Measurements from ENCODE around the gene EFNA3.

The EFNA3 gene

GRCh38 chr1:155078469-155079209 lies at the start of gene EFNA3:
Gene EFNA3, plus strand, starts transcription at chr1:155078837. Its CDS starts 105 bp downstream, at chr1:155078942.
- no peak for FAIRE-seq

- no peak for FAIRE-seq
These were observed 49.0 kb upstream of the EFNA3 start for GRCh38 chr1:155029513-155030242.

DNA sequence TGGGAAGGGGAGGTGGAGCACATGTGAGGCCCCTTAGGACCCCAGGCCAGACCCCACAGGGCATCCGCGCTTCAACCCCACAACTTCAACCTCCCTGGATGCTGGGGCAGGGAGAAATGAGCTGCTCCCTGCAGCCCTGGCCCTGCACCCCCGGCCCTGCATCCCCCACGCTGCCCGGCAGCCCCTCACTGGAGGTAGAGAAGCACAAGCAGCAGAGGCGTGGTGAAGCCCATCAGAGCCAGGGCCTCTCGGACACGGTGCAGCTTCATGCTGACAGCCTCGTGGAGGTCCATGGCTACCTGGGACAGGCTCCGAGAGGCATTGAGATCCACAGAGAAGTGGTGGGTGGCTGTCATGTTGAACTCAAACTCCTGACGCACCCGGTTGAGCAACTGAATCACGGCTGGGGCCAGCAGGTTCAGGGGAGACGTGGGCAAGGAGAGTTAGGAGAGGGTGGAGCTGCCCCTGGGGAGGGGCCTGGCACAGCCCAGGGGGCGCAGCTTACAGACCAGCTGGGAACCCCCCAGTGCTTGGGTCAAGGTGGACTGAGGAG lies 48.3 kb upstream of the EFNA3 start:
- no peak for FAIRE-seq

DNA sequence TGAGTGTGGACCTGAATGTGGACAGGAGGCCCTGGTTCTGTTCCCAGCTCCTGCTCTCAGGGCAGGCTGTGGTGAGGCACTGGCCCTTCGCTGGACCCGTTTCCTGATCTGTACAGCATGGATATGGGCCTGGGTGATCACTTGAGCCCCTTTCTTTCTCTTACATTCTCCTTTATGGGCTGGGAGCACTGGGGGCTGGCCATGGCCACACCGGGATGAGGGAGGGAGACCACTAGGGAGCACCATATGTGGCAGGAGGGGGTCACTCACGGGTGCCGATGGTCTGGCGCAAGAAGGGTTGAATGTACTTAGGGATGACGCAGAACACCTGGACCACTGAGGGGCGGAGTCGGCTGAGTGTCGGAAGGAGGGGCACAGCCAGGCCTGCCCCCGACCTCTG lies 47.7 kb upstream of the EFNA3 start:
- FAIRE-seq: no peak

DNA sequence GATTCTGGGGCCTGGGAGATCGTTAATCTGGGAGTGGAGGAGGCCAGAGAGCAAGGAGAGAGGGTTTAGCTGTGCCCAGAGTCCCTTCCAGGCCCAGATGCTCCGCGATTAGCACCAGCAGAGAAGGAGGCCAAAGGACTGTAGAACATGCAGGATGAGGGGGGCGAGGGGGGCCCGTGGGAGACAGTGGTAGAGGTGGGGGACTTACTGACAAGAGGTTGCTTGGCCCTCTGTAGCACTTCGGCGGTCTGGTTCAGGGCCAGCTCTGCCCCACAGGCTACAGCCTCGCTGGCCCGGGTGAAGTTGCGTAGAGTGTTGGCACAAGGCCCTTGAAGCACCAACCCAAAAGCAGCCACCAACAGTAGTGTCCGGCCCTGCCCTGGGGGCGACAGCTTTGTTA lies 45.8 kb upstream of the EFNA3 start:
- no peak for FAIRE-seq

DNA sequence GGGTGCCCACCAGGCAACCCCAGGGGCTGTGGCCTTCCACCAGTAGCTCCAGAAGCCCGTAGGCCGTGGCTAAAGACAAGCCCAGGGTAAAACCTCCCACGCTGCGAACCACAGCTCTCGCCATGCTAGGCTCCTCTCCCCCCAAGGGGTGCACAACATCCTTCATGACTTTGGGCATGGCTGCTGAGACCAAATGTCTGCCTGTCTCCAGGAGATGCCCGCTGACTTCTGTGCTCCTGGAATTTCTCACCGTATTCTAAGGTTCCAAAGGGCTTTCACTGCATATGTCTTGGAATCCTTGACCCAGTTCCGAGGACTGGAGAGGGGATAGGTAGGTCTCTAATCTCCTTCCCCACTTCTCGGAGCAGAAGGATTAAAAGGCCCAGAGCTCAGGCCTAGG lies 45.1 kb upstream of the EFNA3 start, which contains the start of the genes DCST1 and DCST2:
DCST1 (plus strand) TSS at position 301 of the 400 bp plus-strand sequence. CDS start 213 bp downstream, outside the sequence.
DCST2 (minus strand) TSS at position 258 of the 400 bp plus-strand sequence; CDS start at position 178, 80 bp downstream.
- FAIRE-seq: no peak

DNA sequence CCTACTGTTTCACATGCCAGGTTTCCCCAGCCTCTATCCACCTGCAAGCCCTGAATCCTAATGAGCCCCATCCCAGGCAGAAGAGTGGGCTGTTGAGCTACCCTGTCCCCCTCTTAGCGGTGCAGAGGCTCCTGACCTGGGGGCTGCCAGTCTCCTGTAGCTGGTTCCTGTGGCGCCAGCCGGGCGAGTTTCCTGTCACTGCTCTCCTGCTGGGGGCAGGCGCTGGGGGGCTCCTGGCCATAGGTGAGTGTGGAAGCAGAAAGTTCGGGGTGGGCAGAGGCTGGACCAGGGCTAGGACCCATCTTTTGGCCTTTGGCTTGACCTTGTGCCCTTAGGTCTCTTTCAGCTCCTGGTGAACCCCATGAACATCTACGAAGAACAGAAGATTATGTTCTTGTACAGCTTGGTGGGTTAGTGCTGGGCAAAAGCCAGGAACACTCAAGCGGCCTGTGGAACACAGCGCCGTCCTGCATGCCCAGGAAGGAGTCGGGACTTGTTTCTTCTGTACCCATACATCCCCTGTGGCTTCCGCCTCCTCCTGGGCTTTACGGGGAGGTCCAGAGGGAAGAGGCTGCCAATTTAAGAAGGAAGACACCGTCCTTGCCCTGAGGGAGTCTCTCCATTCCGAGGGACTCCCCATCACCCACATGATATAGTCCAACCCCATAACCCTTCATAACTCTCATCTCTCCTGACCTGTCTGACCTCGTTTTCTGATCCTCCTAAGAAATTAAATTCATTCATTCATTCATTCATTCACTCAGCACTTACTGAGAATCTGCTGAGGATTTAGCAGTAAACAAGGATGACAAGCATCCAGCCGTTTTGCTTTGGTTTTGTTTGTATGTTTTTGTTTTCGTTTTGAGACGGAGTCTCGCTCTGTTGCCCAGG lies 44.1 kb upstream of the EFNA3 start:
- no peak for FAIRE-seq

DNA sequence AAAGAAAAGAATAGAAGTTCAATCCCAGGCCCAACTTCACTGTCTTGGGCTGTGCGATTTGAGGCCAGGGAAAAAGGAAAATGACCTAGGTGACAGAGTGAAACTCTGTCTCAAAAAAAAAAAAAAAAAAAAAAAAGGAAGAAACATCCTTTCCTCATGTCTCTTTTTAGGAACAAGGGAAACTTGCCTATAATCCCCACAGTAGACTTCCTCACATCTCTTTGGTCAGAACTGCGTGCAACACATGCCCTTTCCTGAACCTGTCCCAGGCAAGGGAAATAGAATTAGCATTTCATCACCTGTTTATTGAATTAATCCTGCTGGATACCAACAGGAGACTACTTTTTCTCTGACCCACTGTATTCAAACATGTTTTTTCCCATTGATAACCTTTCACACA lies 42.7 kb upstream of the EFNA3 start:
- no peak for FAIRE-seq

DNA sequence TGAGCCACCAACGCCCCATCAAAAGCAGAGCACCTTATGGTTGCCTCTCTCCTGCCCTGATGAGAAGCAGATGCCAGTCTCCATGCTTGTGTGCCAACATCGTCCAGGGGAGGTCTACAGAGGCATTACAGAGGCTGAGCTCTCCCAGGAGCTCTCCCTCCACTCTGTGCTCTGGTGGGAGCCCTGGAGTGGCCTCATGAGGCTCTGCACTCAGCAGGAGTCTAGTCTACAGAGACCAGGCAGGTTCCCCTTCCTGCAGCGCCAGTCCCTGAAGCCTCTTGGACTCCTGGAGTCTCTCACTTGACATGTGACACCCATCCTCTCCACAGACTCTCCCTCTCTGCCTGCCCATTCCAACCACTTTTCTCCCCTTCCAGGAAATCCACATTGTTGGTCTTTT lies 41.6 kb upstream of the EFNA3 start:
- no peak for FAIRE-seq

DNA sequence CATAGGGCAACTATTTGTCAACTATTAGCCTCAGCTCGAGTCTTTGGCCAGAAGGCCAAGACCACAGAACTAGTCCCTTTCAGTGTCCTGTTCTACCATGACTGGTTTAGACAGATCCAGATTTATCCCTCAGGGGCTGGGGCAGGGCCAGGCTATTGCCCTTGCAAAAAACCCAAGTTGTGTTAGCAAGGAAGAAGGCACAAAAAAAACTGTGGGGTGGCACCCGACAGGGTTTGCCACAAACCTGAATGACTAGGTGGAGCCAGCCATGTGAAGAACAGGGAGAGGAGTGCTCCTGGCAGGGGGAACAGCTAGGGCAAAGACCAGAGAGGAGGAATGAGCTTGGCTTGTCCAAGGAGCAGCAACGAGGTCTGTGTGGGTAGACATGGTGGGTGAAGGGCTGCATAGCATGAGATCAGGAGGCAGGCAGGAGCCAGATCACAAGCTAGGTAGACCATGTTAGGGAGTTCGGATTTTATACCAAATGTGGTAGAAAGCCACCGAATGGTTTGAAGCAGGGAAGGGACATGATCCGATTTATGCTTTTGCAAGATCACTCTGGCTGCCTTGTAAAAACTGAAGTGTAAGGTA lies 40.7 kb upstream of the EFNA3 start:
- no peak for FAIRE-seq

DNA sequence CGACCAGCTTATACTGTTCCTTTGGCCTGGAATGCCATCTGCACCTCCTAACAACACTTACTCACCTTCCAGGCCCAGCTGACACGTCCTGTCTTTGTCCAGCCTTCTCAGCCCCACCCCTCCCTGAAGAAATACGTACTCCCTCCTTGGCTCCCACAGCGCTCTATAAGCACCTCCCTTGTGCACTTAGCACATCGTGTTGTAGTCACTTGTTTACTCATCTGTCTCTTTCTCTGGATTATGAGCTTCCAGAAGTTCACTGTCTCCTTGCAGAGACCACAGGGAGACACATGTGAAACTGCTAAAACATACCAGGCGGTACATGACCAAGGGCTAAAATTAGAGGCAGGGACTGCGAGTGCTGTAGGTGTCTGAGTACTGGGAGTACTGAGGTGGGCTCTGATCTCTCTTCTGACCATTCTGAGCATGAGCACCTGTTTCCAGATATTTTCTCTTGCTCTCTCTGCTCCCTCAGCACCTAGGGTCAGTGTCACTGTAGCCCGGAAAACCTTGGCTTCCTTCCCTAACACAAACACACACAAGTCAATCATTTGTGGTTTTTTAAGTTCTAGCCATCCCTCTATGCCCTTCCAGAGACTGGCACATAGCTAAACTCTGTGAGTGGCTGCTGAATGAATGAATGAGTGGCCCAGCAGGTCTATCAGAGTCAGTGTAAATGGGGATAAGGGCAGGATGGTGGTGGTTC lies 39.9 kb upstream of the EFNA3 start:
- FAIRE-seq: no peak

GRCh38 chr1:155039308-155039669 lies 39.3 kb upstream of the EFNA3 start:
- no peak for FAIRE-seq

DNA sequence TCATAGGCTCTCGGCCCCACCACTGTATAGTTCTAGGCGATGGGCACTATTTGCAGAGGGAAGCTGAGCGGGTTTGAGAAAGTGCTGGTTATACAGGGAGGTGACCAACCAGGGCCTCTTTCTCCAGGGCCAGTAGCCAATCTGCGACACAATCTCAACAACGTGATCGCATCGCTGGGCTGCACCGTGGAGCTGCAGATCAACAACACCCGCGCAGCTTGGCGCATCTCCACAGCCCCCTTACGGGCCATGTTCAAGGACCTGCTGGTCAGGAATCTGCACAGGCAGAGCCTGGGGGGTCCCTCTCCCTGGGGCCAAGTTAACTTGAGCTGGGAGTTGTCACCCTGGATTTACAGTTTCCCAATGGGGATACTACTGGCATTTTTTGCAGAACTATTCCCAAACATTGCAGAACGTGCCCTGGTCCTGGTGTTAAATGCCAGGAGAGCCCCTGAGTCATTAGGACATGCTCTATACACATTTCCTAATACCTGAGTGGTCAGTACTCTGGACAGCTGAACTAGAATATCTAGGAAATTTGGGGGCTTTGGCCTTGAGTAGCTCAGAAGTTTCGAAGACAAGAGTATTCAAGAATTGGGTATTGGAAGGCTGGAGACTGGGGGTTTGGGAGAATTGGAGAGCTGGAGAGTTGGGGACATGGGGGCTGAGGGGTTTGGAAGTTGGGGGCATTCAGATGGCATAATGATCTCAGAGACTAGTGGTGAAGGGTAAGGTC lies 38.1 kb upstream of the EFNA3 start:
- FAIRE-seq: no peak

- FAIRE-seq: no peak
These were observed 35.8 kb upstream of the EFNA3 start for GRCh38 chr1:155042789-155043188.

GRCh38 chr1:155043301-155043702 lies 35.3 kb upstream of the EFNA3 start:
- FAIRE-seq: no peak

- FAIRE-seq: no peak
These were observed 34.8 kb upstream of the EFNA3 start for GRCh38 chr1:155043793-155044192.

GRCh38 chr1:155044365-155044764 lies 34.3 kb upstream of the EFNA3 start:
- FAIRE-seq: no peak

DNA sequence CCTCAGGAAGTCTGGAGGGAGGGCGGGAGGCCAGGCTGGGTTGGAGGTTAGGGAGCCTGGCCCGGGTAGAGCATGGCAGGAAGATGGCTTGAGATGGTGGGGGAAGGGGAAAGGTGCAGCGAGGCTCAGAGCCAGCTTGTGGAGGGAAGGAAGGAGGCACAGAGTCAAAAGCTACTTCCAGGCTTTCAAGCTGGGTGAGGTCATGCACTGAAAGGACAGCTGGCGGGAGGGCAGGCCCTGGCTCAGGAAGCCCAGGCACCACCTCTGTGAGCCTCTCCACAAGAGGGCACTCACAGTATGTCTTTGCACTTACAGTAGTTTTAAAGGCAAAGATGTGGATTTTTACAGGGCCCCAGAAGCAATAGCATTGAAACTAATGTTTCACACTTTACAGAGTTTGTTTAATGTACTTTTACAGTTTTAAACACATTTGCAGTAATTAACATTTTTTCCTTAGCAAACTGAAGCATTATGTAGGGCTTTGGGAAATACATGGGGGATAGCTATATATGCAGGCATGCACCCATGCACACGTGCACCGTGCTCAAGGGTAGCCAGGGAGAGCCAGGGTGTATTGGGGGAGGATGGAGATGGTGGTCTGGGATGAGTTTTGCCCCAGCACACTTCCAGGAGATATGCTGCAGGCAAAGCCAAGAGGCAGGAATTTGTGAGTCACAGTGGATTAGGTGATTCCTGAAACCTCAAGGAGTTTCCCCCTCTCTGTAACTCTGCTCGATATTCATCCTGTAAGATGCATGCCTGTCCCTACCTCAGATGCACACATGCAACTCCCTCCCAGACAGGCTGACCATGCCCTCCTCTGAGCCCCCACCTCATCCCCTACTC lies 33.6 kb upstream of the EFNA3 start:
- peak; percentile 68 for FAIRE-seq

DNA sequence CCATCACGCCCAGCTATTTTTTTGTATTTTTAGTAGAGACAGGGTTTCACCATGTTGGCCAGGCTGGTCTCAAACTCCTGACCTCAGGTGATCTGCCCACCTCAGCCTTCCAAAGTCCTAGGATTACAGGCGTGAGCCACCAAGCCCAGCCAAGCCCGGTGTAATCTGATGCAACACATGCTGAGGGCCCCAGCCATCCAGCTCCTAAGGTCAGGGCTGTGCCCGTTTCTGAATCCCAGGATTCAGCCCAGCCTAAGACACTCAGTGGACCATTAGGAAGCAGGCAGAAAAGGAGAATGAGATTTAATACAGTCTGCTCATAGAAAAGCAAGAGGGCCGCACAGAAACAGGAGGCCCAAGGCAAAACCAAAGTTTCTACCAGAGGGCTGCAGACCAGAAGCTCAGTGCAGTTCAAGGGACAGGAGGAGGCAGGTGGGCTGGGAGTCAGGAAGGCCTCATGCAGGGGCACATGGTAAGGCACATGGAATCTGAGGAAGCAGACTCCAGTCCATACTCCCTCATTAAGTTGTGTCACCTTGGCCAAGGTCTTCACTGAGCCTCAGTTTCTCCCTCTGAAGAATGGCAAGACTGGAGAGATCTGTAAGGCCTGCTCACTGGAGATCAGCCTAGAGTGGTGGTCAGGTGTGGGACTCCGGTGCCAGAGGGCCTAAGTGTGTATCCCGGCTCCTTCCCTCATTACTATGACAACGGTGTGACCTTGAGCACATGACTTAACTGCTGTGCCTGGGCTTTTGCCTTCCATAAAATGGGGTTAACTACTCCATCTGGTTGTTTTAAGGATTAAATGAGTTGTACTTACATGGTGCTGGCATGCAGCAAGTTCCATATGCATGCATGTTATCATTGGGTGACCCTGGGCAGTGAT lies 29.9 kb upstream of the EFNA3 start:
- no peak for FAIRE-seq

Data from A204.1 (cell line).